Breast epithelium (tissue), 4 donors: ENCODE measurements around the gene STX10. TPM values are rescaled to one million over a fixed set of nuclear protein-coding genes. Genes with fewer than 3 reads are reported as not detected.

Experiments
- DNase-seq, 2 donors: peaks; one replicate each; pipeline ENCODE4 v3.0.0-alpha.2; 2019; ENCODE audit warnings: low spot score in 2 of 2
- H3K27ac ChIP-seq, 2 donors: fragments of 200-600 bp; sonication (generic) in 1 of 2; one replicate each; pipeline ENCODE4 v1.5.1; 2016 to 2019; ENCODE audit warnings: mild to moderate bottlenecking in 1 of 2
- H3K27me3 ChIP-seq, 2 donors: fragments of 200-600 bp; sonication (generic) in 1 of 2; one replicate each; pipeline versions ENCODE4 v1.5.1 to v1.6.0; 2017 to 2019; ENCODE audit warnings: control low read depth in 1 of 2, mild to moderate bottlenecking in 1 of 2
- H3K36me3 ChIP-seq: fragments of 200-600 bp; one replicate; pipeline ENCODE4 v1.5.1; 2019
- H3K4me1 ChIP-seq, 2 donors: fragments of 200-600 bp; sonication (generic); one replicate each; pipeline ENCODE4 v1.5.1; 2016 to 2019; ENCODE audit warnings: control low read depth in 1 of 2
- H3K4me3 ChIP-seq, 3 donors: fragments of 200-600 bp; sonication (generic); 1 replicate in 2 of 3; 2 replicates in 1 of 3; pipeline ENCODE4 v1.5.1; 2016 to 2019; ENCODE audit warnings: mild to moderate bottlenecking in 3 of 3, moderate library complexity in 2 of 3
- H3K9me3 ChIP-seq, 2 donors: fragments of 200-600 bp; sonication (generic) in 1 of 2; one replicate each; pipeline ENCODE4 v1.5.1; 2016 to 2019; ENCODE audit warnings: control low read depth in 1 of 2
- CTCF ChIP-seq, 3 donors: fragments of 450-650 bp; IDR thresholded peaks; one replicate each; pipeline ENCODE4 v1.5.1; 2016 to 2017; ENCODE audit warnings: antibody characterized with exemption in 3 of 3, mild to moderate bottlenecking in 3 of 3, moderate library complexity in 3 of 3
- POLR2A ChIP-seq: fragments of 450-650 bp; IDR thresholded peaks from one replicate; pipeline ENCODE4 v1.6.1; 2016; ENCODE audit warnings: antibody characterized with exemption, mild to moderate bottlenecking, moderate library complexity
- POLR2AphosphoS5 ChIP-seq, 3 donors: sonication (generic); formaldehyde crosslinking; IDR thresholded peaks; one replicate each; pipeline ENCODE4 v1.6.1; 2017; ENCODE audit warnings: antibody characterized with exemption in 3 of 3
- intact Hi-C: fragments of 100-400 bp; cut with DNase I; formaldehyde crosslinking; loops from one replicate; pipeline ENCODE4 v1.15.1; 2023; ENCODE audit warnings: low total_unique reads
- total RNA-seq, 3 donors: library from RNA; depleted of rRNA; stranded (reverse); fragments of >200 nt; gene quantifications; one replicate each; pipeline ENCODE4 v1.1.0, GENCODE V29; 2016

Gene STX10
- total RNA-seq, 3 donors from 2014 or later, result 74.6 to 78.3 (median 75.2) TPM

- no peaks in the 10 kb centered on the region for H3K27me3 ChIP-seq
- TF ChIP-seq POLR2AphosphoS5 (IDR thresholded peaks at IDR 0.05) (no peak), POLR2A (no peak), CTCF (IDR thresholded peaks at IDR 0.05) (no peak)
- peak overlapping the region; percentile 17 to 35 for H3K27ac ChIP-seq
- H3K36me3 ChIP-seq, result no peaks in the 10 kb centered on the region
- no peak overlapping the region for H3K4me3 ChIP-seq
- no peaks in the 10 kb centered on the region for H3K9me3 ChIP-seq
- no peak for DNase-seq
- no peaks in the 10 kb centered on the region for H3K4me1 ChIP-seq
- intact Hi-C loops, result no loop called here
Measured at GRCh38 chr19:13128583-13128982, 21.6 kb downstream of the STX10 start.

- no peaks in the 10 kb centered on the region for H3K4me1 ChIP-seq
- intact Hi-C loops, result no loop called here
- peak overlapping the region; percentile 17 to 35 for H3K27ac ChIP-seq
- no peaks in the 10 kb centered on the region for H3K36me3 ChIP-seq
- no peaks in the 10 kb centered on the region for H3K27me3 ChIP-seq
- H3K4me3 ChIP-seq, result no peak overlapping the region
- TF ChIP-seq POLR2AphosphoS5 (IDR thresholded peaks at IDR 0.05), result no peak
- TF ChIP-seq POLR2A, result no peak
- no peak for TF ChIP-seq CTCF (IDR thresholded peaks at IDR 0.05)
- H3K9me3 ChIP-seq, result no peaks in the 10 kb centered on the region
- no peak for DNase-seq
Measured at GRCh38 chr19:13127811-13128575, 22.2 kb downstream of the STX10 start.

GRCh38 chr19:13127051-13127450 lies 23.1 kb downstream of the STX10 start:
- Histone ChIP-seq H3K36me3 (no peaks in the 10 kb centered on the region), H3K4me3 (no peak overlapping the region), H3K27me3 (no peaks in the 10 kb centered on the region), H3K27ac (no peak overlapping the region), H3K4me1 (no peaks in the 10 kb centered on the region), H3K9me3 (no peaks in the 10 kb centered on the region)
- no peak for DNase-seq
- TF ChIP-seq POLR2A (no peak), CTCF (IDR thresholded peaks at IDR 0.05) (no peak), POLR2AphosphoS5 (IDR thresholded peaks at IDR 0.05) (no peak)
- intact Hi-C loops, result no loop called here

- no peak for DNase-seq
- no peak overlapping the region for H3K27ac ChIP-seq
- H3K4me1 ChIP-seq, result peaks cover 8 to 16% of the 10 kb centered on the region in 2 donors
- no peak overlapping the region for H3K4me3 ChIP-seq
- H3K9me3 ChIP-seq, result no peaks in the 10 kb centered on the region
- intact Hi-C loops, result no loop called here
- no peaks in the 10 kb centered on the region for H3K36me3 ChIP-seq
- H3K27me3 ChIP-seq, result no peaks in the 10 kb centered on the region
- no peak for TF ChIP-seq CTCF (IDR thresholded peaks at IDR 0.05)
- TF ChIP-seq POLR2AphosphoS5 (IDR thresholded peaks at IDR 0.05), result no peak
Measured at GRCh38 chr19:13122980-13123957, 26.9 kb downstream of the STX10 start.
